Measurements from ENCODE around the gene ACTR6.
A peak's percentile ranks its signal among the peaks of the same experiment; 100 is the strongest.
"Not testable (repeated sequence)": the region's sequence is repeated elsewhere in the genome, so short reads cannot be mapped to it uniquely, and the experiment has no call there.

The ACTR6 gene

DNA sequence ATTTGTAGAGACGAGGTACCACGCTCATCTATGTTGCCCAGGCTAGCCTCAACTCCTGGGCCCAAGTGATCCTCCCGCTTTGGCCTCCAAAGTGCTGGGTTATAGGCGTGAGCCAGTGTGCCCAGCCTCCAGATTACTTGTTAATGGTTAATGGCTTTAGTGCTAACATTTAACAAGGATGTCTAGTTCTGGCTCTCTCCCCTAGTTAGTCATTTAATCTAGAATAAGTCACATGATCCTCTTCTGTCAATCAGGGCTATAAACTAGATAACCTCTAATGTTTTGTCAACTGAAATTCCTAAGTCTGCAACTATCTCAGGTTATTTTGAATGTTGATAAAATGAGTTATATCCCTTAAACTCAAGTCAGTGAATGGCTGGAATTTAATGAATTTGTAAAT, 15.7 kb downstream of the ACTR6 start:
- no peak for TF ChIP-seq CTCF (conservative IDR thresholded peaks at IDR 0.05; ENCODE audit: low read depth)
- ChIA-PET POLR2A (ENCODE audit: low non-redundant PET) (no interaction called here), CTCF (no interaction called here)
- H3K27ac ChIP-seq, result no peak overlapping the region
- no peak for DNase-seq (ENCODE audit: low spot score)

DNA sequence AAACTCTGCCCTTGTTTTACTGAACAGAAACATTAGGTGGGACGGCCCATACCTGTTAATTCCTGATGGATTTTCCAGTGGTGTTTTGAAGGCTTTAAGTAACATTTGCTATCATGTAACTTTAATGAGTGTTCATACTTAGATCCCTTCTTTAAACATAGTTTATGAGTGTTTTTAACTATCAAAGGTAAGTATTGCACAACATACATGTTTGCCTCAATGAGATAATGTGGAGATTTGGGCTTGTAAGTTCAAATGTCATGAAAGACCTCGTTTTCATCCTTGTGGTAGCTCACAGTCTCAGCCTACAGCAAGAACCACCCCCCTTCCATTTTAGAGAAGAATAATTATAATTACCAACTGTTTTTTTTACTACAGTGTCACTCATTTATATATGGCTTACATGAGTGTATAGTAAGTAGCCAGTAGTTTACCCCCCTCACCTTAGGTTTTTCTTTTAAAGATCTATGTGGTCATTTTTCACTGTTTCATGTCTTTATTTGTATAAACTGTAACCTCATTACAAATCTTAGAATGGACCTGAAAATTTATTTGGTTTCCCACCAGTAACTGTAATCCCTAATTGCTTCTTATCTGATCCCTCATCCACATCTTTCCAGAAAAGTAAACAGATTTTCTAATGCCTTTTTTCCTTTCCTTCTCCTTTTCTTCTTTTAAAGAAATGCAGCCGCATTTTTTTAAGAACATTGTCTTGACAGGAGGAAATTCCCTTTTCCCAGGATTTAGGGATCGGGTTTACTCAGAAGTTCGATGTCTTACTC, 18.9 kb downstream of the ACTR6 start:
- ChIA-PET CTCF (no interaction called here), POLR2A (ENCODE audit: low non-redundant PET) (no interaction called here)
- TF ChIP-seq CTCF (conservative IDR thresholded peaks at IDR 0.05; ENCODE audit: low read depth), result no peak

DNA sequence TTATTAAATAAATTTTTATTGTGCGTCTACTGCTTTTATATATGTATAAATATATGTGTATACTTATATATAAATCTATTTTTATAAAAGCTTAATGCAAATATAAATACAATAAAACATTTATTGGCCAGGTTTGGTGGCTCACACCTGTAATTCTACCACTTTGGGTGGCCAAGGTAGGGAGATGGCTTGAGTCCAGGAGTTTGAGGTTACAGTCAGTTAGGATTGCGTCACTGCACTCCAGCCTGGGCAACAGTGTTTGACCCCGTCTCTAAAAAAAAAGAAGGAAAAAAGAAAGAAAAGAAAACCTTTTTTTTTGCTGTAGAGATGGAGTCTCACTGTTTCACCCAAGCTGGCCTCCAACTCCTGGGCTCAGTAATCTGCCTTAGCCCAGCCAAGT, 20.9 kb downstream of the ACTR6 start:
- no peak for TF ChIP-seq CTCF (conservative IDR thresholded peaks at IDR 0.05; ENCODE audit: low read depth)
- ChIA-PET CTCF (no interaction called here), POLR2A (ENCODE audit: low non-redundant PET) (no interaction called here)
- no peak overlapping the region for H3K27ac ChIP-seq
- no peak for DNase-seq (ENCODE audit: low spot score)

More for the DNA sequence above, 18.9 kb downstream of the ACTR6 start:
- DNase-seq (ENCODE audit: low spot score), result no peak
- no peak overlapping the region for H3K27ac ChIP-seq

DNA sequence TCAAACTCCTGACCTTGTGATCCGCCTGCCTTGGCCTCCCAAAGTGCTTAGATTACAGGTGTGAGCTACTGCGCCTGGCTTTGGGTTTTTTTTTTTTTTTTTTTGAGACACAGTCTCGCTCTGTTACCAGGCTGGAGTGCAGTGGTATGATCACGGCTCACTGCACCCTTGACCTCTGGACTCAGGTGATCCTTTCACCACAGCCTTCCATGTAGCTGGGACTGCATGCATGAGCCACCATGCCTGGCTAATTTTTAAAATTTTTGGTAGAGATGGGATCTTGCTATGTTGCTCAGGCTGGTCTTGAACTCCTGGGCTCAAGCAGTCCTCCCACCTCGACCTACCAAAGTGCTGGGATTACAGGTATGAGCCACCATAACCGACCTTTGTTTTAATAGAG, 21.6 kb downstream of the ACTR6 start:
- DNase-seq (ENCODE audit: low spot score); POLR2A ChIA-PET (ENCODE audit: low non-redundant PET): not testable (repeated sequence)

DNA sequence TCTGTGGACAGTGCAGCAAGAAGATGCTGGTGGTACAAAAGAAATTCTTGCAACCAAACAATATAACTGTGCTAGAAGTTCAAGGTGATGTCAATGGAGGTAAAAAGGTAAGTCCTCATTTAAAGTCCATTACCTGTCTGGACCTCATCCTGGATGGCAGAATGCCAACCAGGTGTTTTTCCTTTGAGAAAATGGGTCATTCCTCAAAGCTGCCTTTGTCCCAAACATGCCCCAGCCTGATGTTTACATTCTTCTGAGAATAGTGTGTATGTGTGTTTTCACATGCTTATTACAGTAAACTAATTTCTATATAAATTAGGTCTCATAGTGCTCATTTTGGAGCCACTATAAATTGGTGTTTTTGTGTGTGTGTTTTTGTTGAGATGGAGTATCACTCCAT, 24.9 kb downstream of the ACTR6 start:
- ChIA-PET CTCF (no interaction called here), POLR2A (ENCODE audit: low non-redundant PET) (no interaction called here)
- H3K27ac ChIP-seq, result no peak overlapping the region
- no peak for TF ChIP-seq CTCF (conservative IDR thresholded peaks at IDR 0.05; ENCODE audit: low read depth)
- DNase-seq (ENCODE audit: low spot score), result peak; percentile 46

More for the DNA sequence above, 21.6 kb downstream of the ACTR6 start:
- CTCF ChIA-PET, H3K27ac ChIP-seq: not testable (repeated sequence)

GRCh38 chr12:100229036-100229635, 28.5 kb downstream of the ACTR6 start:
- POLR2A ChIA-PET (ENCODE audit: low non-redundant PET), result interaction anchor here (0.5 to 0.6 kb wide), 2 partner anchors 9 to 404 kb away, joined by 11 to 13 read pairs; no protein-coding TSS in a partner anchor
- CTCF ChIA-PET, result interaction anchor here (1.0 kb wide), 1 partner anchor 78 kb away, joined by 8 read pairs; no protein-coding TSS in a partner anchor
- no peak for TF ChIP-seq CTCF (conservative IDR thresholded peaks at IDR 0.05; ENCODE audit: low read depth)

DNA sequence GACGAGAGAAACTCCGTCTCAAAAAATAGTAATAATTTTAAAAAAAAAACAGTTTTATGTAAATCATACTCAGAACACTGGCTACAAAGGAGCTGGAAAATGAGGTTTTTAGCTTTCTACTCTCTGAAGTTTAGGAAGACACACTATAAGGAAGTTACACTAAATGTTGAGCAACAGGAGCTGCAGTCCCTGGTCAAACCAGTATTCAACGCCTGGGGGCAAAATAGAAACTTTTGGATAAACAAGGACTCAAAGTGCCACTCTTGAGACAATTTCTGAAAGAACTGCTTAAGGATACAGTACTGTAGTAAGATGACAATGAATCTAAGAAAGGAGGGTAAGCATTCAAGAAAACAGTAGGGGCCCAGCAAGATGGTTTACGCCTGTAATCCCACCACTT, 29.3 kb downstream of the ACTR6 start:
- no peak overlapping the region for H3K27ac ChIP-seq
- TF ChIP-seq CTCF (conservative IDR thresholded peaks at IDR 0.05; ENCODE audit: low read depth), result no peak
- peak; percentile 37 for DNase-seq (ENCODE audit: low spot score)
- ChIA-PET CTCF (interaction anchor here (0.6 to 1.0 kb wide), 2 partner anchors 78 to 462 kb away, joined by 3 to 8 read pairs; no protein-coding TSS in a partner anchor), POLR2A (ENCODE audit: low non-redundant PET) (interaction anchor here (0.5 kb wide), 1 partner anchor 8 kb away, joined by 13 read pairs; no protein-coding TSS in a partner anchor)

More at GRCh38 chr12:100229036-100229635, 28.5 kb downstream of the ACTR6 start:
- no peak overlapping the region for H3K27ac ChIP-seq
- DNase-seq (ENCODE audit: low spot score), result no peak

DNA sequence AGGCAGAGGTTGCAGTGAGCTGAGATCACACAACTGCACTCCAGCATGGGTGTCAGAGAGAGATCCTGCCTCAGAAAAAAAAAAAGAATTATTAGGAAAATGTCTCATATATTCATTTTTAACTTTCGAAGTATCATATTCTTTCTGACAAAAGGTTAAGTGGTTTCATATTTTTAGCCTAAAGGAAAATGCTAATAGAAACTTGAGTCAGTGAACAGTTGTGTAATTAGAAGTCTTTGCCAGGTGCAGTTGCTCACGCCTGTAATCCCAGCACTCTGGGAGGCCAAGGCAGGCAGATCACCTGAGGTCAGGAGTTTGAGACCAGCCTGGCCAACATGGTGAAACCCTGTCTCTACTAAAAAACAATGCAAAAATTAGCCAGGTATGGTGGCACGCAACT, 31.3 kb downstream of the ACTR6 start:
- DNase-seq (ENCODE audit: low spot score); POLR2A ChIA-PET (ENCODE audit: low non-redundant PET); H3K27ac ChIP-seq: not testable (repeated sequence)
- CTCF ChIA-PET, result interaction anchor here (0.6 to 0.8 kb wide), 2 partner anchors 37 to 324 kb away, joined by 3 to 4 read pairs; no protein-coding TSS in a partner anchor

Measured in RWPE1 (cell line).